ENCODE measurements around the gene SHLD1. TPM values are rescaled to one million over a fixed set of nuclear protein-coding genes. Genes with fewer than 3 reads are reported as not detected.
"Not testable (repeated sequence)": the region's sequence is repeated elsewhere in the genome, so short reads cannot be mapped to it uniquely, and the experiment has no call there.

The SHLD1 gene, protein sequence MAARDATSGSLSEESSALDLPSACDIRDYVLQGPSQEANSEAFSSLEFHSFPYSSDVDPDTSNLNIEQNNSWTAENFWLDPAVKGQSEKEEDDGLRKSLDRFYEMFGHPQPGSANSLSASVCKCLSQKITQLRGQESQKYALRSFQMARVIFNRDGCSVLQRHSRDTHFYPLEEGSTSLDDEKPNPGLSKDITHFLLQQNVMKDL
- total RNA-seq, result 1 to 10 TPM; 1.8 to 9.7 (median 6.3) TPM

DNA sequence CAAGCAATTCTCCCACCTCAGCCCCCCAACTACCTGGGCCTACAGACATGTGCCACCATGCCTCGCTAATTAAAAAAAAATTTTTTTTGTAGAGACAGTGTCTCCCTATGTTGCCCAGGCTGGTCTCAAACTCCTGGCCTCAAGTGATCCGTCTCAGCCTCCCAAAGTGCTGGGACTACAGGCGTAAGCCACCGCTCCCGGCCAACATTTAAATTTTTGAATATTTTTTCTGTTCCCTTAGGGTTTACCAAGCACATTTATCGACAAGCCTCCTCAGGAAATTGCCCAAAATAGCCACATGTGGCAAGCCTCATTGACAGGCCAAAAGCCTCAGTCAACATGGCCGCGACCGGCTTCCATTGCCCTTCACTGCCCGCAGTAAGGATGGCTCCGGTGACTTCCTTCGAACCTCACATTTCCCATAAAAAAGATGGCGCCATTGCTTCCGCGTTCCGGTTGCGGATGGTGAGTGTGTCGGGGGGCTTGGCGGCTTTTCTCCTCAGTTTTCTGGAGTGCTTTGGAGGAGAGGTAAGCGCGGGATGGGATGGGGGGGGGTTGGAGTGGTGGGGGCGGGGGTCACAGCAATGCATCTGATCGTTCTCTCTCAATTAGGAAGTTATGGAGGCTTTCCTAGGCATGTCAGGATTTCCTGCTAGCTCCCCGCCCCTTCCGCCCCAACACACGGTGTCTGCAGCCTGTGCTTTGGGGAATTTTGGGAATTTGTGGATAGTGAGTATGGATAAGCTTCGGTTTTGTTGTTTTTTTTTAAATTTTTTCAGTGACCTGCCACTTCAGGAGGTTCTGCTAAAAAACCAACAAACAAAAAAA lies at the start of gene SHLD1:
Gene SHLD1, plus strand, starts transcription at position 450 of the 828 bp plus-strand sequence. CDS start 22,465 bp downstream, outside the sequence.
- H3K27ac ChIP-seq, result peak within 1 kb of the TSS; percentile 83 to 85
- peak; percentile 79 to 81 for DNase-seq

DNA sequence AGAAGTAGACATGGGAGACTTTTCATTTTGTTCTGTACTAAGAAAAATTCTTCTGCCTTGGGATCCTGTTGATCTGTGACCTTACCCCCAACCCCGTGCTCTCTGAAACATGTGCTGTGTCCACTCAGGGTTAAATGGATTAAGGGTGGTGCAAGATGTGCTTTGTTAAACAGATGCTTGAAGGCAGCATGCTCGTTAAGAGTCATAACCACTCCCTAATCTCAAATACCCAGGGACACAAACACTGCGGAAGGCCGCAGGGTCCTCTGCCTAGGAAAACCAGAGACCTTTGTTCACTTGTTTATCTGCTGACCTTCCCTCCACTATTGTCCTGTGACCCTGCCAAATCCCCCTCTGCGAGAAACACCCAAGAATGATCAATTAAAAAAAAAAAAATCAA lies 47.9 kb upstream of the SHLD1 start:
- H3K36me3 ChIP-seq; DNase-seq; intact Hi-C loops (cut with DNase I; ENCODE audit: low total_unique reads); H3K27me3 ChIP-seq; H3K27ac ChIP-seq; H3K9me3 ChIP-seq; H3K4me1 ChIP-seq; H3K4me3 ChIP-seq: not testable (repeated sequence)

More for the DNA sequence above, at the start of gene SHLD1:
- Histone ChIP-seq H3K36me3 (no peaks in the 10 kb centered on the region), H3K27me3 (no peaks in the 10 kb centered on the region), H3K4me3 (peak within 1 kb of the TSS; percentile 50 to 53), H3K4me1 (no peaks in the 10 kb centered on the region), H3K9me3 (no peaks in the 10 kb centered on the region)
- TF ChIP-seq, protein P1, sequence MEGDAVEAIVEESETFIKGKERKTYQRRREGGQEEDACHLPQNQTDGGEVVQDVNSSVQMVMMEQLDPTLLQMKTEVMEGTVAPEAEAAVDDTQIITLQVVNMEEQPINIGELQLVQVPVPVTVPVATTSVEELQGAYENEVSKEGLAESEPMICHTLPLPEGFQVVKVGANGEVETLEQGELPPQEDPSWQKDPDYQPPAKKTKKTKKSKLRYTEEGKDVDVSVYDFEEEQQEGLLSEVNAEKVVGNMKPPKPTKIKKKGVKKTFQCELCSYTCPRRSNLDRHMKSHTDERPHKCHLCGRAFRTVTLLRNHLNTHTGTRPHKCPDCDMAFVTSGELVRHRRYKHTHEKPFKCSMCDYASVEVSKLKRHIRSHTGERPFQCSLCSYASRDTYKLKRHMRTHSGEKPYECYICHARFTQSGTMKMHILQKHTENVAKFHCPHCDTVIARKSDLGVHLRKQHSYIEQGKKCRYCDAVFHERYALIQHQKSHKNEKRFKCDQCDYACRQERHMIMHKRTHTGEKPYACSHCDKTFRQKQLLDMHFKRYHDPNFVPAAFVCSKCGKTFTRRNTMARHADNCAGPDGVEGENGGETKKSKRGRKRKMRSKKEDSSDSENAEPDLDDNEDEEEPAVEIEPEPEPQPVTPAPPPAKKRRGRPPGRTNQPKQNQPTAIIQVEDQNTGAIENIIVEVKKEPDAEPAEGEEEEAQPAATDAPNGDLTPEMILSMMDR (IDR thresholded peaks at IDR 0.05), result no peak
- no peak for TF ChIP-seq POLR2A (IDR thresholded peaks at IDR 0.05)
- intact Hi-C loops (cut with DNase I; ENCODE audit: low total_unique reads), result no loop called here

DNA sequence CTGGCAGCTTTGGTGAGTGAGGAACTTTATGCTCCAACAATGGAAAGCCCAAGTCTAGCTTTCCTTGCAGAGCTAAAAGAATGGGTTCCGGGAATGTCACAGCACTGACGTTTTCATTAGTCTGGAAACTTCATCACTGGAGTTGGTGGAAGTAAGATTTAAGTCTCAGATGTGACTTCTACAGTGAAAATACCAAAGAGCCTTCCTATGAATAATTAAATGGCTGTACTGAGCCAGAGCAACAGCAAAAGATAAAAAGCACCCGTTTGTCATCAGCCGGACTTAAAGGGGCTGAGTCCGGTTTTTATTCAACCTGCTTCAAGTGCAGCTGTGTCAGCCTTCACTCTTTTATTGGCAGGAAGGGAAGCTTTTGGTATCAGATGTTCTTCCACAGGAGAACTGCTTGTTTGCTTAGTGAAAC lies 46.5 kb upstream of the SHLD1 start:
- Histone ChIP-seq H3K4me1 (no peaks in the 10 kb centered on the region), H3K9me3 (no peaks in the 10 kb centered on the region), H3K27me3 (no peaks in the 10 kb centered on the region), H3K27ac (no peak overlapping the region), H3K36me3 (no peaks in the 10 kb centered on the region), H3K4me3 (no peak overlapping the region)
- intact Hi-C loops (cut with DNase I; ENCODE audit: low total_unique reads), result no loop called here
- TF ChIP-seq POLR2A (IDR thresholded peaks at IDR 0.05), result no peak
- TF ChIP-seq, protein P1 (IDR thresholded peaks at IDR 0.05), result no peak
- no peak for DNase-seq

DNA sequence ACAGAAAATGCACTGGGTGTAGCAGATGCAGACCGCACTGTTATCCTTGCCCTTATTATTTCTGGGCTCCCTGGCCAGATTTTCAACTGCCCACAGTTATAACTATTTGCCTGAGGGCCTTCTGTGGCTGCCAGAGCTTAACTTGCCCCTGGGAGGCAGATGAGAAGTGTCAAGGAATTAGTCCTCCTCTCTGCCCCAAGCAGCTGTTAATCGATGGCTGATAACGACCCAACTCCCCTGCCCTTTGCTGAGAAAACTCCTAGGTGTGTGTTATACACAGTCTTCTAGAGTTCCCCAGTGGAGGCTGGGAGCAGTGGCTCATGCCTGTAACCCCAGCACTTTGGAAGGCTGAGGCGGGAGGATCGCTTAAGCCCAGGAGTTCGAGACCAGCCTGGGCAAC lies 44.4 kb upstream of the SHLD1 start:
- no peak overlapping the region for H3K4me3 ChIP-seq
- no peak overlapping the region for H3K27ac ChIP-seq
- no peaks in the 10 kb centered on the region for H3K27me3 ChIP-seq
- no peaks in the 10 kb centered on the region for H3K4me1 ChIP-seq
- no peak for TF ChIP-seq POLR2A (IDR thresholded peaks at IDR 0.05)
- TF ChIP-seq, protein P1 (IDR thresholded peaks at IDR 0.05), result no peak
- DNase-seq, result no peak
- intact Hi-C loops (cut with DNase I; ENCODE audit: low total_unique reads), result no loop called here
- no peaks in the 10 kb centered on the region for H3K9me3 ChIP-seq
- no peaks in the 10 kb centered on the region for H3K36me3 ChIP-seq

DNA sequence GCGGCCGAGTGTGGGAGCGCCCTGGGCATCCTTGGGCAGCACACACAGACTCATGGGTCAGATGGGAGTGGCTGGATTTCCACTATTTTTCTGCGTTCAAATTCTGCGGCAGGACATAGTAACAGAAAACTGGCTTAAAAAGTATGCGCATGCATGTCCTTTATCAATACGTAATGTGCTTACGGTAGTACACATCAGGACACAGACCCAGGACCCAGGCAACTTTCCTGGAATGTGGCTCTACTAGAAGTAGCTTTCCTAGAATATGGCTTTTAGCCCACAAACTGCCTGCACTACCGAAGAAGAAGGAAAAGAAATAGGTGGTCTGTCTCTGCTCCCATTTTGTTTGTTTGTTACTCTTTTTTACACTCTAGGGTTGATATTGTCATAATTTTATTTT lies 43.4 kb upstream of the SHLD1 start:
- intact Hi-C loops (cut with DNase I; ENCODE audit: low total_unique reads), result no loop called here
- no peaks in the 10 kb centered on the region for H3K27me3 ChIP-seq
- no peak overlapping the region for H3K4me3 ChIP-seq
- TF ChIP-seq POLR2A (IDR thresholded peaks at IDR 0.05), result no peak
- TF ChIP-seq, protein P1 (IDR thresholded peaks at IDR 0.05), result no peak
- no peak for DNase-seq
- H3K36me3 ChIP-seq, result no peaks in the 10 kb centered on the region
- no peaks in the 10 kb centered on the region for H3K9me3 ChIP-seq
- no peaks in the 10 kb centered on the region for H3K4me1 ChIP-seq
- no peak overlapping the region for H3K27ac ChIP-seq
